K562 (cell line): Measurements from ENCODE around the gene GET3. TPM values are rescaled to one million over a fixed set of nuclear protein-coding genes. Genes with fewer than 3 reads are reported as not detected.

Experiments used
- CREB3 ChIP-seq: fragments of 450-650 bp; conservative IDR thresholded peaks from 2 replicates; pipeline ENCODE4 v1.6.1; 2016; ENCODE audit warnings: missing genetic modification characterization, low read depth, mild to moderate bottlenecking, missing compliant biosample characterization, moderate library complexity
- ERF ChIP-seq: fragments of 450-650 bp; formaldehyde crosslinking; IDR thresholded peaks from 2 replicates; pipeline ENCODE4 v1.4.0; 2020; ENCODE audit warnings: mild to moderate bottlenecking, mixed read lengths
- ETV1 ChIP-seq: fragments of 450-650 bp; conservative IDR thresholded peaks from 2 replicates; pipeline ENCODE4 v1.6.1; 2016; ENCODE audit warnings: missing genetic modification characterization, control low read depth, low read depth, missing compliant biosample characterization
- FOXJ2 ChIP-seq: fragments of 200-800 bp; sonication (Bioruptor generic); IDR thresholded peaks from 2 replicates; pipeline ENCODE4 v1.6.1; 2016; ENCODE audit warnings: missing genetic modification characterization, missing compliant biosample characterization
- GTF3C2 ChIP-seq: IDR thresholded peaks from 3 replicates; pipeline ENCODE4 v1.6.1; 2011; ENCODE audit warnings: borderline replicate concordance, mild to moderate bottlenecking, moderate library complexity; ENCODE audit not compliant: insufficient read length; ENCODE audit errors: extremely low read depth
- HIVEP1 ChIP-seq: fragments of 250-450 bp; sonication (Bioruptor Pico); IDR thresholded peaks from 2 replicates; pipeline ENCODE4 v1.4.0; 2020; ENCODE audit warnings: mild to moderate bottlenecking
- ILF3 ChIP-seq: fragments of 450-650 bp; IDR thresholded peaks from 2 replicates; pipeline ENCODE4 v1.6.1; 2018; ENCODE audit warnings: antibody characterized with exemption, mild to moderate bottlenecking, moderate library complexity, borderline replicate concordance
- LCOR ChIP-seq: sonication (generic); formaldehyde crosslinking; IDR thresholded peaks from 2 replicates; pipeline ENCODE4 v1.8.0; 2022; ENCODE audit warnings: mild to moderate bottlenecking, missing genetic modification reagents
- NFE2L1 ChIP-seq: fragments of 450-650 bp; IDR thresholded peaks from 2 replicates; pipeline ENCODE4 v1.6.1; 2016; ENCODE audit warnings: missing genetic modification characterization, low read depth, mild to moderate bottlenecking, missing compliant biosample characterization, moderate library complexity, borderline replicate concordance
- NR4A1 ChIP-seq, 2 experiments: fragments of 250-450 bp in 1 of 2; fragments of 450-650 bp in 1 of 2; sonication (Bioruptor Pico) in 1 of 2; IDR thresholded peaks; 2 replicates each; pipeline versions ENCODE4 v1.4.0 to v1.6.1; 2016 to 2020; ENCODE audit warnings: mild to moderate bottlenecking in 2 of 2, missing compliant biosample characterization in 1 of 2, missing genetic modification characterization in 1 of 2, moderate library complexity in 1 of 2
- POU5F1 ChIP-seq: fragments of 150-350 bp; IDR thresholded peaks from 2 replicates; pipeline ENCODE4 v1.6.1; 2014; ENCODE audit warnings: borderline replicate concordance, low read length, low read depth, mild to moderate bottlenecking; ENCODE audit not compliant: partially characterized antibody
- RBM25 ChIP-seq: fragments of 200-400 bp; formaldehyde crosslinking; IDR thresholded peaks from 2 replicates; pipeline ENCODE4 v1.6.1; 2018; ENCODE audit warnings: low read length, low read depth, moderate library complexity; ENCODE audit not compliant: severe bottlenecking
- TFAP4 ChIP-seq: sonication (generic); formaldehyde crosslinking; IDR thresholded peaks from 2 replicates; pipeline ENCODE4 v1.8.0; 2022; ENCODE audit warnings: missing genetic modification reagents, mild to moderate bottlenecking, moderate library complexity, borderline replicate concordance
- ZFX ChIP-seq: sonication (generic); formaldehyde crosslinking; IDR thresholded peaks from 2 replicates; pipeline ENCODE4 v1.8.0; 2022; ENCODE audit warnings: mild to moderate bottlenecking, missing genetic modification reagents, moderate library complexity
- ZMIZ1 ChIP-seq, 2 experiments: fragments of 150-350 bp in 1 of 2; IDR thresholded peaks; 2 replicates each; pipeline ENCODE4 v1.6.1; 2012 to 2016; ENCODE audit warnings: low read depth in 2 of 2, low read length in 2 of 2, mild to moderate bottlenecking in 1 of 2, moderate library complexity in 1 of 2
- ZNF224 ChIP-seq: sonication (generic); formaldehyde crosslinking; IDR thresholded peaks from 2 replicates; pipeline ENCODE4 v1.8.0; 2022; ENCODE audit warnings: mild to moderate bottlenecking, missing genetic modification reagents
- ZNF274 ChIP-seq: IDR thresholded peaks from 2 replicates; pipeline ENCODE4 v1.6.1; 2011; ENCODE audit warnings: low read depth, mild to moderate bottlenecking, low read length, moderate library complexity, borderline replicate concordance
- polyA plus RNA-seq, 8 experiments: library from polyadenylated mRNA; depleted of rRNA in 4 of 8; stranded (reverse) in 5 of 8; unstranded in 3 of 8; fragments of >200 nt; fragmentation: Nextera tagmentation in 2 of 8; fragmentation: Illumina TruSeq in 1 of 8; extraction: Ambion mirVana in 2 of 8; extraction: Trizol in 1 of 8; gene quantifications; 2 replicates each; pipeline versions ENCODE4 v1.2.1 to v1.2.3, GENCODE V29; 2011 to 2014; ENCODE audit warnings: inconsistent platforms in 1 of 8, missing spikeins in 1 of 8
- total RNA-seq, 7 experiments: library from RNA; depleted of rRNA in 6 of 7; stranded (reverse); fragments of >200 nt in 6 of 7; fragmentation: Illumina TruSeq in 2 of 7; extraction: Trizol in 2 of 7; gene quantifications; 2 replicates each; pipeline versions ENCODE4 v1.2.1 to v1.2.3, GENCODE V29; 2011 to 2021; ENCODE audit warnings: low replicate concordance in 1 of 7

GET3 gene
- total and polyA plus RNA-seq, 9 of the 15 experiments (the other 6 are each of a cell fraction or from before 2014, with no cell fraction given) = 8.3 to 83.5 (median 51.8) TPM

GRCh38 chr19:12722566-12723380 lies 14.5 kb upstream of the GET3 start (continued):
- TF ChIP-seq ZFX (CRISPR knock-in tag) (no peak; the same call in 1 of the 2 replicates), ILF3 (no peak), NFE2L1 (no peak), GTF3C2 (no peak), ZNF224 (CRISPR knock-in tag) (no peak), HIVEP1 (CRISPR knock-in tag) (0 out of 2 replicates have a peak, but pooled peaks have one; percentile 58), ETV1 (tag) (peak; percentile 90), FOXJ2 (tag) (0 out of 2 replicates have a peak, but pooled peaks have one; percentile 13), CREB3 (no peak), ERF (CRISPR knock-in tag) (peak; percentile 67; the same call in 1 of the 2 replicates), LCOR (CRISPR knock-in tag) (0 out of 2 replicates have a peak, but pooled peaks have one; percentile 46), ZNF274 (no peak), NR4A1 (CRISPR knock-in tag; IDR thresholded peaks at IDR 0.05) (no peak), NR4A1 (tag; IDR thresholded peaks at IDR 0.05) (no peak), ZMIZ1 (IDR thresholded peaks at IDR 0.05; ENCODE audit: low read depth in 2 of 2, low read length in 2 of 2) (no peak), TFAP4 (CRISPR knock-in tag) (peak; percentile 67), POU5F1 (peak; percentile 42), RBM25 (peak; percentile 3)
